Activated naive CD4-positive, alpha-beta T cell treated with anti-CD3 and anti-CD28 coated beads, Interleukin-2, amount 10 ng/mL, durations not matched to agents 5 hours and 36 hours (primary cell): Measurements from ENCODE around the gene SORT1. TPM values are rescaled to one million over a fixed set of nuclear protein-coding genes. Genes with fewer than 3 reads are reported as not detected.

Experiments used
- total RNA-seq, 2 experiments: library from RNA; stranded (reverse); gene quantifications; one replicate each; pipeline ENCODE4 v1.2.3, GENCODE V29; 2021

SORT1 gene
- 1 to 10 TPM; 3.5 to 3.9 TPM for total RNA-seq

DNA sequence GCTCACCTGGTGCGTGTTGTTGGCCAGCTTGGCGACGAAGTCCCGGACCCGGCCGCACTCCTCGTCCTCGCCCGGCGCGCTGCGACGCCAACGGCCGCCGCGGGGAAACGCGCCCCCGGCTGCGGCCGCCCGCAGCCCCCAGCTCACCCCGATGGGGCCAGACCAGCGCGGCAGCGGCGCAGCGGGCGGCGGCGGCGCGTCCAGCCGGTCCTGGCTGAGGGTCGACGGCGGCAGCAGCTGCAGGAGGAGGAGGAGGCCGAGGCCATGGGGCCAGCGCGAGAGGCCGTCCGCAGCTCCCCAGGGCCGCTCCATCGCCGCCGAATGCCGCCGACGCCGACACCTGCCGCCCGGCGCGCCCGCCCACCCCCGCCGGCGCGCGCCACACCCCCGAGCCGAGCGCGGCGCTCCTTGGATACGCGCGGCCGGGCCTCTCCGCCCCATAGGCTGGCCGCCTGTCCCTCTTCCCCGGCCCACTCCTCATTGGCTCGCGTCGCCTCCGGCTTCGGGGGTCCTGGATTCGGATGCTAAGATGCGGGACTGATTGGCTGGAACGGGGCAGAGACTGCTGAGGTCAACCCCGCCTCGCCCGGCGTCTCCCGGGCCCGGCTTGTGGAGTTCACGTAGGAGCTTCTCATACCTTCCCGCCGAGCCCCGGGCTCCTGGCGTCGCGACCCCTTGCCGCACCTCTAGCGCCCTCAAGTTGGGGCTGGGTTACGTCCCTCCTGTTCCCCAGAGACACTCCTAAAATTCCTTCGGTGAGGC lies at the start of gene SORT1:
TSS of gene SORT1 (minus strand) at position 338 of the 762 bp plus-strand sequence. CDS start at position 312, 26 bp downstream.

DNA sequence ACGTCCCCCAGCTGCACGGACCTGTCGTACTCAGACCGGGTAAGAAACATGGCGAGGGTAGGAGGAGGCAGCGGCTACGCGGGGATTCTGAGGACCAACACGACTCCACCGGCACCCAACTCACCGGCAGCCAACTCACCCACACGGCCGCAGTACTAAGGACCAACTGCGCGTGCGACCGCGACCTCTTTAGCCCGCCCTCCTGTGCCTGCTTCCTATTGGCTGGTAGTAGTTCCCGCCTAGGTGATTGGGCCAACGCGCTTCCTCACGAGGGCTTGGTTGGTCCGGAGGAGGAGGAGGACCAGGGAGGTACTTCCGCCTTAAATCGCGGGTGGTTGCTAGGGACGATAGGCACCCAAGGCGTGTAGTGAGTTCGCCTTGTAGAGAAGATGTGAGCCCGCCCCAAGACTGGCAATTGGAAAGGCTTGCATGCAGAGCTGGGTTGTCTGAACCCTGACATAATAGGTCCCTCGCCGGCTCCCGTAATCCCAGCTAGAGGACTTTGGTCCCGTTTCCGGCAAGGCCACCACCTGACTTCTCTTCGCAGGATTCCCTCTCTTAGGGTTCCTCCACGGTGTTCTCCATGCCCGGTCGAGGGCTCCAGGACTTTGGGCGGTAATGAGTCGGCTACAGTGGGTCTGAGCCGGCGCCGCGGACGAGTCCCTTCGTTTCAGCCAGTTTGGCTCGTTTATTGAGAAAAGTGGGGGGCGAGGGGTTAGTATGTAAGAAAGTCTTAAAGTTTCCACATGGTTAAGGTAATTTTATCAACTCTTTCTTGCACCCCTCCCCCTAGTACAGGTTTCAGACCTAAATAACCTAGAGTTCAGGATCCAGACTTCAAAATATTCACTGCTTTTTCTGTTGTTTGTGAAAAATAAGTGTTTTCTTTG lies 28.8 kb upstream of the SORT1 start, which contains the start of gene PSMA5:
TSS of gene PSMA5 (minus strand) at position 168 of the 890 bp plus-strand sequence. CDS start at position 50, 118 bp downstream.

DNA sequence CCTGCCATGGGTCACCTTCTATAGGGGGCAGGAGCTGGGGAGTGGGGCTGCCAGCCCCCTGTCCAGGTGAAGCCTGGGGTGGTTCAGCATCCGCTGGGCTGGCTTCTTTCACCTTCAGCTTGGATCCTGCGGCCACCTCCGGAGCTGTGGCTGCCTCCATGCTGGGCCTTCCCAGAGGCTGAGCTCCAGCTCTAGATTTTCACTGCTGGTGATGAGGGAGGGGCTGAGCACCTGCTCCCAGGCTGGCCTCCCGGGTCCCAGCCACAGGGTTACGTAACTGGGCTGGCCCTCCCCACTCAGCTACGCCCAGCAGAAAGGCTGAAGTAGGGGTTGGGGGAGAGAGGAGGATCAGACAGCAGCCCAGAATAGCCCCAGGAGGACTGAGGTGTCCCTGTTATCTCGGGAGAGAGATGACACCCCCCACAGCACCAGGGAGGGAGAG lies 90.9 kb downstream of the SORT1 start, which contains the start of gene MYBPHL:
TSS of gene MYBPHL (minus strand) at position 180 of the 442 bp plus-strand sequence. CDS start at position 160, 20 bp downstream.

DNA sequence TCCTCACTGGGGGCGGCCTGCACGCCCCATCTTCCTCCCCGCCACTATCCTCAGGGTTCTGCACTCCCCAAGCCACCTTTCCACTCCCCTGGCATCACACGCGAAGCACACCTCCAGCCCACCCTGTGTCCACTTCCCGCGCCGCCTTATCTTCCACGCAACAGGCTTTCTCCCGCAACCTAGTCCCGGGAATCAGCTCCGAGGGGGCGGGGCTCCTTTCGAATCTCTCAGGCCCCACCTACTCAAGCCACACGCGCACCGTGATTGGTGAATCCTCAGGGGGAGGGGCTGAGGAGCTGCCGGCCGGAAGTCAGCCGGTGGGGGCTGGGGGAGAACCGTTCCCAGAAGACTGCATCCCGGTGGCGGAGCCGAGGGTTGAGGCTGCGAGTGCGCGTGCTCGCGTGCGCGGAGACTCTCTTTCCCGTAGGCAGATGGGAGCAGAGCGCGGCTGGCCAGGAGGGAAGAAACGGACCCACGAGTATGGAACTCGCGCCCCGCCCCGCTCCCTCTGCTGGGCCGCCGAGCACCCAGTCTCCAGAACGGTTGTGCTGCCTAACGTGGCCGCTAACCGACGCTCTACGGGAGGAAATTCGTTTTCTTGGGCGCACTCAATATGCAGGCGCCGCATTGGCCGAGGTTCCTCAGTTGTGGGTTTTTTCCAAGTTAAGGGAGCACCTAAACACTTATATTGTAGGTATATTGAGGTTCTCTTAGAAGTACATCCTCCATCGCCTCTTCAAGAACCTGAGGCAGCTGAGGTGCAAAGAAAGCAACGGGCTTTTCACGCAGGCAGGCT lies 114.6 kb downstream of the SORT1 start, which contains the start of gene PSRC1:
TSS of gene PSRC1 (minus strand) at position 194 of the 796 bp plus-strand sequence.

Other genes with a start within 250 kb of the SORT1 start
- gene SARS1, start 184.0 kb downstream of the SORT1 start, total RNA-seq, result 100 to 1,000 TPM; 148 to 155 TPM
- gene CELSR2, start 148.4 kb downstream of the SORT1 start, total RNA-seq, result 1 to 10 TPM; 5.0 to 5.7 TPM
- gene PSRC1, start 114.8 kb downstream of the SORT1 start, total RNA-seq, result 10 to 100 TPM; 21.9 to 24.7 TPM
- gene MYBPHL, start 90.9 kb downstream of the SORT1 start, total RNA-seq, result not detected
- gene PSMA5, start 28.5 kb upstream of the SORT1 start, total RNA-seq, result 100 to 1,000 TPM; 138 TPM
- gene SYPL2, start 68.6 kb upstream of the SORT1 start, total RNA-seq, result not detected
- 10 to 100 TPM; 10.7 to 12.7 TPM for gene ATXN7L2, start 86.0 kb upstream of the SORT1 start, total RNA-seq
- 10 to 100 TPM; 23.6 to 28.9 TPM for gene CYB561D1, start 96.2 kb upstream of the SORT1 start, total RNA-seq
- gene AMIGO1, start 111.8 kb upstream of the SORT1 start, total RNA-seq, result 1 to 10 TPM; 7.0 to 7.3 TPM
- under 1 TPM; 0.29 to 0.50 TPM for gene GPR61, start 142.0 kb upstream of the SORT1 start, total RNA-seq
- gene GNAI3, start 150.7 kb upstream of the SORT1 start, total RNA-seq, result 1 to 10 TPM; 9.3 to 9.7 TPM
- gene GNAT2, start 221.7 kb upstream of the SORT1 start, total RNA-seq, result not detected
- gene AMPD2, start 221.9 kb upstream of the SORT1 start, total RNA-seq, result 100 to 1,000 TPM; 112 to 117 TPM